ENCODE measurements around the gene PLXNA1.
A peak's percentile ranks its signal among the peaks of the same experiment; 100 is the strongest.

Gene PLXNA1

DNA sequence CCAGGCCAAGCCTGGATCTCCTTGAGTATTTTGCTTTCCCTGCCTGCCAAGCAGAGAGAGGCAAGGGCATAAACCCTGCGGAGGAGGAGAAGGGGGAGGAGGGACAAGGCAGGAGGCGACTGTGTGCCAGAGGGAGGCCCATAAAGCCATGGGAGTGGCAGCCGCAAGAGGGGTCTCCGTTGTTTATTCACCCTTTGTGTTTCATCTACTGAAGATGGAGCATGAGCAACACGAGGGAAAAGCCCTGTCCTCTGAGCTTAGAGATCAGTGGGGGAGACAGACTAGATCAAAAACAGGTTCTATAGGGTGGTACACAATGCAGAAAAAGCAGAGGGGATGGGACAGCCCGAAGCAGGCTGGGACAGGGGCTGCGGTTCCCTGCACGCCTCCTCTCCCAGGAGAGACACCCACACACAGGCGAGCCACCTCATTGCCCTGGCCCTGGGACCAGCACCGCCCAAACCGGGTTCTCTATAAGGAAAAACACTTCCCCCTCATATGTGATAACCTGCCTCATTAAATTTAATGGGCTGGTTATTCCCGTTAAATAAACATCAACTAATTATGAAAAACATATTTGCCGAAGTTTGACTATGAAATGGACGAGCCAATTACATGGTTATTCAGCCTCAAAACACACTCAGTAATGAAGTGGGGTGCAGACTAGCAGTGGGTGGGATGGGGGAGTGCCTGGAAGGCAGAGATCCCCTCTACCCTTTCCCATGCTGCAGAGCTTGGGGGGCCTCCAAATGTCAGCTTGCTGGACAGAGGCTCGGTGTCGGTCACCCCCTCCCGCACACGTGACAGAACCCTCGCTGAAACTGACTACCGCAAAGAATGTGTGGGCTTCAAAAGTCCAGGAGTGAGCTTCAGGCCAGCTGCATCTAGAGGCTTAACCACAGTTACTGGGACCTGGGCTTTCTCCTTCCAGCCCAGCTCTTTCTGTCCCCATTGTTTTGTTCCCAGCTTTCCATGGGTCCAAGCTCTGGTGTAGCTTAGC is 14.2 kb upstream of the PLXNA1 start:
- no peak for DNase-seq

DNA sequence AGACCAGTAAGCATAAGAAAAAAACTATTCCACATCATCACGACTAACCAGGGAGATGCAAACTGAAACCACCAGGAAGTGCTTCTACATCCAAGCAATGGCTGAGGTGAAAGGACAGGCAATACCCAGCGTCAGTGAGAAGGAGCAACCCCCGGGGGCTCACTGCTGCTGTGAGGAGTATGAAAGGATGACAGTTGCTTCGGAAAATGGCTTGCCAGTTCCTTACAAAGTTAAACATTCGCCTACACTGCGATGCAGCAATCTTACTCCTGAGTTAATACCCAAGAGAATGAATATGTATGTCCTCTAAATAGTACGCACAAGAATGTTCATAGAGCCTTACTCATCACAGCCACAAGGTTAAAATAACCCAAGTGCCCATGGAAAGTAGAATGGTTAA is 13.3 kb upstream of the PLXNA1 start:
- DNase-seq: no peak

DNA sequence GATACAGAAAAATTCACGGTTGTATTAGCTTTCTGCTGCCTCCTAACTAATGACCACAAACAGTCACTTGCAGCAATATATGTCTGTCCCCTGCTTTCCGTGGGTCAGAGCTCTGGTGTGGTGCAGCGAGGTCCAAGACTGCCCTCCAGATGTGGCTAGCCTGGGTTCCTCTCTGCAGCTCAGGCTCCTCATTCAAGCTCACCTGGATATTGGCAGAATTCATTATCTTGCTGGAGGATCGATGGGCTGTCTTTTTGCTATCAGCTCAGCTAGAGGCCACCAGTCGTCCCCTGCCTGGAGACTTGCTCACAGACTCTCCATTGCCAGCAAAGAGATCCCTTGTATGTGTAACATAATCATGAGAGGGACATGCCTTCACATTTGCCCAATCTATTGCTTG is 12.8 kb upstream of the PLXNA1 start:
- no peak for DNase-seq

DNA sequence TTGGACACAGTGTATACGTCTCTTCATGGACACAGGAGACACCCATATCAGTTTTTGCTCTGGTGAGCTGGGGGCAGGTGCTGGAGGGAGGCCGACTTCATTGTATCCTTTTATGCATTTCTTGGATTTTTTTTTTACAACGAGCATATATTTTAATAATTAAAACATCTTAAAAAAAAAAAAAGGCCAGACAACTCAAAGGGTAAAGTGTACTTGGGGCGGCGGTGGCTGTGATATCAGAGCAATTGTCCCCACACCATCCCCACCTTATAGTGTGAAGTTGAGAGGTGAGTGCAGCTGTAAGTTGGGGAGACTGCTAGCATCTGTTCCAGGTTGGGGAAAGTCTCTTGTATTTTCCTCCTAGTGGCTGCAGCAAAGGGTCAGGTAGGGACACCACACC is 12.0 kb upstream of the PLXNA1 start:
- DNase-seq: no peak

DNA sequence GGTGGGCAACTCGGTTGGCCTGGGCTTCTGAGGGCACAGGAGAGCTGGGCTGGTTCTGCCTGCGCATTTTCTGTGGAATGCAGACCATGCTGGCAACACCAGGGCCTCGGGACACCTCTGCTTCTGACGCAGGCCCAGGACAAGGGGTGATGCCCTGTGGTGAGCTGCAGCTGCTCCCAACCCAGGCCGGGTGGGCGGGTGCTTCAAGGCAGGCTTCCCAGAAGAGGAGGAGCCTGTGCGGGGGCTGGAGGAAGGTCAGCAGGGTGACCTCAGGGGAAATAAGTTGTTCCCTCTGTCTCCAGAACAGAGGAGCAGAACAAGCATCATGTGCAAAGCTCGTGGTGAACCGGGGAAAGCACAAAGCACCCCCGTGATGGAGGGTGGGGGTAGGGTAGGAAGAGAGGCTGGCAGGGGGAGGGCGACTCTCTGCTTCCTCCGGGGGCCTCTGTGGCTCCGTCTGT is 11.0 kb upstream of the PLXNA1 start:
- no peak for DNase-seq

DNA sequence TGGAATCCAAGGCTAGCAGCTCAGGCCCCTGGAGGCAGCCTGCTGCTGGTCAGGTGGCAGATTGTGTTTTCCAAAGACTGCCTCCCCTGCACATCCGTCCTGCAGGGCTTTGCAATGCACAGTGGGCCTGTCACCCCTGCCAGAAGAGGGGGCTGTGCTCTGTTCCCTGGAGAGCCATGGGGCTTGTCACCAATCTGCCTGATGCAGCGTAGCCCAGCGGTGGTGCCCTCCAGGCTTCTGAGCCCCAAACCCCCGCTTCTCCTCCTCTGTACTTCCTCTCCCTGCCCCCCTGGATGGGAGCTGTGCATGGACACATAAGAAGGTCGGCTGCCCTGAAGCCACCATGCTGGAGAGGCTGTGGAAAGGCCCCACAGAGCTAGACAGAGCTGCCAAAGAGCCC is 10.0 kb upstream of the PLXNA1 start:
- no peak for DNase-seq

DNA sequence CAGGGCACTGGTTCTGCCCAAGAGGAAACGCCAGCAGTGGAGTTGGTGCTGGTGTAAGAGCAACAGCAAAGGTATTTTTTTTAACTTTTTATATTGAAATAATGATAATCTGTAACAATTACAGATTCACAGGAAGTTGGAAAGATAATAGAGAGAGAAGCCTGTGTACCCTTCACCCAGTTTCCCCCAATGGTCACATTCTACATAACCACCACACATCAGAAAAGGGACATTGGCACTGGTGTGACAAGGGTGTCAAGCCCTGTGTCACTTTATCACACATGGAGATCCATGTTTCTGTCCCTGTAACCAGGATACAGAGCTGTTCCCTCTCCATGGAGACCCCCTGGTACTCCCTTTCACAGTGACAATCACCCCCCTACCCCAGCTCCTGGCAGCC is 9.1 kb upstream of the PLXNA1 start:
- no peak for DNase-seq

DNA sequence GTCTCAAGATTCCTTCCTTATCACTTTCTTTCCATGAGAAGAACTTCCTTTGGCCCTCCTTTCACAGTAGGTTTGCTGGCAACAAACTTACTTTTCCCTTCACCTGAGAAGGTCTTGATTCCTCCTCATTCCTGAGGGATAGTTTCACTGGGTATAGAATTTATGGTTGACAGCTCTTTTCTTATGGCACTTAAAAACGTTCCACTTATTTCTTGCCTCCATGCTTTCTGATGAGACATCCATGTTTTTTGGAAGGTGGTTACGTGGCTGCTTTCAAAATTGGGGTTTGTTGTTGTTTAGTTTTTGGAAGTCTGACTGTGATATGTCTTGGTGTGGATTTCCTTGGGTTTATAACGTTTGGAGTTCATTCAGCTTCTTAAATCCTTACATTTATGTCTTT is 8.2 kb upstream of the PLXNA1 start:
- DNase-seq: no peak

DNA sequence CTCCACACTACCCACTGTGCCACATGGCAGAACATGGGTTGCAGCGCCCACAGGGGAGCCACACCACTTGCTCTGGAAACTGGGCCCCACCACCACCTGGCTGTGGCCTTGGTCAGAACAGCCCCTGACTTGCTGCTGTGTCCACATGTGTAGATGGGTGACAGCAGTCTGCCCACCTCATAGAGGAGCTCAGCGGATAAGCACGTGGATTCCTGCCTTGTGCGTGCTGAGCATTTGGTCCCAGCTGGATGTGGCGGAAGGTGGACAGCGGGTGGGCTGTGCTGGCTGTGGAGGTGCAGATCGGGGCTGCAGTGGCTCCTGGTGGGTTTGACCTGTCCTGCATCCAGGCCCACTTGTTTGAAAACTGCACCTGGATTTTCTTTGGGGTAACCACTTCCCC is 6.0 kb upstream of the PLXNA1 start:
- DNase-seq: no peak

DNA sequence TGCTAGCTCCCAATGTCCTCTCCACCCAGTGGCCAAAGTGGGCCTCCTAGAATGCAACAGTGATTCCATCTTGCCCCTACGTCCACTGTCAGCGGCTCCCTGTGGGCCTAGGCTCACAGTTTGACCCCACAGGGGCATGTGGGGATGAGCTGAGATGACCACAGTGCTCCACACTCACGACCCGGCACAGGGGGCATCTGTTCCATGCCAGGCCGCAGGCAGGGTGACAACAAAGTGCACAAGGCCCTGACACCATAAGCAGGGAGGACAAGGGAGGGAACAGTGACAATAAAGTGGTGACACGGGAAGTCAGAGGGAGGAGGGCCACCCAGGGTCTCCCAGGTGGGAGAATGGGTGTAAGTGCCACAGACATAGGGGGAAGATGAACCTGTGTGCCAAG is 5.1 kb upstream of the PLXNA1 start:
- no peak for DNase-seq

DNA sequence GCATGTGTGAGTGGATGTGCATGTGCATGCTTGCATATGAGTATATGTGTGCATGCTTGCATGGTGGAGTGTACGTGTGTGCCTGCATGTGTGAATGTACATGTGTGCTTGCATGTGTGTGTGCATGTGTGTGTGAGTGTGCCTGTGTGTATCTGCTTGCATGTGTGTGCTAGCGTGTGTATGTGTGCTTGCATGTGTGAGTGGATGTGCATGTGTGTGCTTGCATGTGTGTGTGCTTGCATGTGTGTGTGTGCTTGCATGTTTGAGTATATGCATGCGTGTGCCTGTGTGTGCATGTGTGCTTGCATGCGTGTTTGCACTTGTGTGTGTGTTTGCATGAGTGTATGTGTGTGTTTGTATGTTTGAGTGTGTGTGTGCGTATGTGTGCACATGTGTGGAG is 4.6 kb upstream of the PLXNA1 start:
- no peak for DNase-seq

DNA sequence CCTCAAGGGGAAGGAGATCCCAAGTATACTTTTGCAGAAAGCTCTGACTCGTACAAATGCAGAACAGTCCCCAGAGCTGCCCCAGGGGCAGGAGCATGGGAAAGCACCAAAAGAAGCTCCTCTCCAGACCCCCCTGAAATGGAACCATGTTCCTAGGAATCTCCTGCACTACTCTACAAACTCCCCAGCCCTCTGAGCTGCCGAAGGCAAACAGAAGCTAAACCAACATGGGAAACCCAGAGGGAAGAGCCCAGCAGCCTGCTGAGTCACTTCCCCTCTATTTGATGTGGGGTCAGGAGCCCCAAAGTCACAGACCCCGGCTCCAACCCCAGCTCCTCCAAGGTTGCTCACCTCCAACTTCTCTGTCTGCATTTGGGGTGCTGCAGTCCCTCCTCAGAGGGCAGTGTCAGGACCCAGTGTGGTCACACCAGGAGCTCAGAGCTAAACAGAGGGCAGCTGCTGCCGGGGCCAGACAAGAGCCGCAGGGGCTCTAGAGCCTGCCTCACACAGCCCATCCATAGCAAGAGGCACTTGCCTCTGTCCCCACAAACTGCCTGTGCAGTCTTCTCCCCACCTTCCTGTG is 3.8 kb upstream of the PLXNA1 start:
- peak in 1 of 2 experiments; percentile 15 for DNase-seq

DNA sequence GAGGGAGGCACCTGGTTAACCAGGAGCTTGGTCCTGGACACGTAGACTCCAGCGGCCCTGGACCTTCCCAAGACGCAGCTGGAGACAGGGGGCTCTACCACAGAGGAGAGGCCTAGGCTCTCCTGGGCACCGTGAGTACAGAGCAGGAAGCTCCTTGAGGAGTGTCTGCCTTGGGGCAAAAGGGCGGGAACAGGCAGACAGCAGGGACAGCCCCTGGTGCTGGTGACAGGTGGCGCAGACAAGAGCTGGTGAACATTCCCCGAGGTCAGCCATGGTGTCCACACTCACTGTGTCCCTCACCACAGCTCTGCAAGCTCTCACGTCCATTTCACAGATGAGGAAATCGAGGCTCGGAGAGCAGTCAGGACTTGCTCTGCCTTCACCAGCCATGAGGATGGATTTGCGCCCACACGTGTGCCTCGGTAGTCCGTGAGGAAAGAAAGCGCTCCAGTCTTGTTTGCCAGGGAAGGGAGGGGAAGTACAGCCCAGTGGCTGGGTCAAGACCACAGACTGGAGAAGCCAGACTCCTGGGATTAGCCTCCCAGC is 2.6 kb upstream of the PLXNA1 start:
- DNase-seq: no peak

DNA sequence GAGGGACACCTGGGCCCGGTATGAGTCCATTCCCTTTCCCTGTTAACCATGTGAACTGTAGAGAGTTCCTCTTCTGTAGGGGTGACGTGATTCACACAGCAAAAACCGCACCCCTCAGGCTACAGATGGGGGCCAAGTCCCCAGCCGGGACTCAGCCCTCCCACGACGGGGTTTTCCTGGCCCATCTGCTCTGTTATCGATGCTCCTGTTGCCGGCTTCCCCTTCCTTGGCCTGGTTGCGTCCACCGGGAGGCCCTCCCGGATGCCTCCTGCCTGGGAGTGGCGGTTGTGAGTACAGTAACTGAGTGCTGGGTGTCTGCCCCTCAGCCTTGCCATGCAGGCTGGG is 817 bp upstream of the PLXNA1 start:
- DNase-seq: peak; percentile 46 to 58

DNA sequence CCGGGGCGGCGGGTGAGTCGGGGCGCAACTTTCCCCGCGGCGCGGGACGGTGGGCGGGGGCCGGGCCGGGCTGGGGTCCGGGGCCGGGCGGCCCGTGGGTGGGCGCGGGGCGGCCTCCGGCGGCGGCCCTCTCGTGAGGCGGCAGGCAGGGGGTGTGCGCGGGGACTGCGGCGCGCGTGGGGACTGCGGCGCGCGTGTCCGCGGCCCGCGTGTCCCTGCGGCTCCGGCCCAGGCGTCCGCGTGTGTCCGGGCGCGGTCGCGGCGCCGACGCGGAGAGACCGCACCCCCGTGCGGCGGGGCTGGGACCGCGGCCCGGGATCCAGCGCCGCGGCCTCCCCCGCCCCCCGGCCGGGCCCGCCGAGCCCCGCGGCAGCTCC is 349 bp downstream of the PLXNA1 start:
- no peak for DNase-seq

DNA sequence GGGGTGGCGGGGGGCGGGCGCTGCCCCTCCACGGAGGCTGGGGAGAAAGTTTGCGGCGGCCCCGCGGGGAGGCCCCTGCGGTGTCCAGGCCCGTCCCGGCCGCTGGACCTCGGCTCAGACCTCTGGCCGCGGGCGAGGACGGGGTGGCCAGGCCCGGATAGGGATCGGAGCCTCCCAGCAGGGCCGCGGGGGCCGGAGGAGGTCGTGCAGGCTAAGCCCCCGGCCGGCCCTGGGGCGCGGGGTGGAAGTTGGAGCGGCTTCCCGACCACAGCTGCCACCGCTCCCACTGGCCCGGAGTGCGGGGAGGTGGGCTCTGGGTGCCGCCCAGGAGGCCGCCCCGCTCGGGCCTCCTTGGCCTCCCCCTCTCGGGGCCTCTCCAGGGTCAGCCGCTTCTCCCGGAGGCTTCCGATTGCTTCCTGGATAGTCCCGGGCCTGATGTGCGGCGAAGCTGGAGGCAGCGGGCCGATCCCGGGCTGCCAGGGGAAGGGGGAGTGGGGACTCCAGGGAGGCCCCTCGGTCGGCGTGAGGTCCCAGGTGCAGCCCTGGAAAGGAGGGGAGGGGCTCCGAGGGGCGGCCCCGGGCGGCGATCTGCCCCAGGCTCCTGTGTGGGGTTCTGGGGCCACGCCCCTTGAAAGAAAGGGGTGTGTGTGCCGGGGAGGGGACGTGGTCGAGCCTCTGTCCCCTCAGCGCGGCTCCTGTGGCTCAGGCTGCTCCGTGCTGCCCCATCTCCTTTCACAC is 907 bp downstream of the PLXNA1 start:
- no peak for DNase-seq

DNA sequence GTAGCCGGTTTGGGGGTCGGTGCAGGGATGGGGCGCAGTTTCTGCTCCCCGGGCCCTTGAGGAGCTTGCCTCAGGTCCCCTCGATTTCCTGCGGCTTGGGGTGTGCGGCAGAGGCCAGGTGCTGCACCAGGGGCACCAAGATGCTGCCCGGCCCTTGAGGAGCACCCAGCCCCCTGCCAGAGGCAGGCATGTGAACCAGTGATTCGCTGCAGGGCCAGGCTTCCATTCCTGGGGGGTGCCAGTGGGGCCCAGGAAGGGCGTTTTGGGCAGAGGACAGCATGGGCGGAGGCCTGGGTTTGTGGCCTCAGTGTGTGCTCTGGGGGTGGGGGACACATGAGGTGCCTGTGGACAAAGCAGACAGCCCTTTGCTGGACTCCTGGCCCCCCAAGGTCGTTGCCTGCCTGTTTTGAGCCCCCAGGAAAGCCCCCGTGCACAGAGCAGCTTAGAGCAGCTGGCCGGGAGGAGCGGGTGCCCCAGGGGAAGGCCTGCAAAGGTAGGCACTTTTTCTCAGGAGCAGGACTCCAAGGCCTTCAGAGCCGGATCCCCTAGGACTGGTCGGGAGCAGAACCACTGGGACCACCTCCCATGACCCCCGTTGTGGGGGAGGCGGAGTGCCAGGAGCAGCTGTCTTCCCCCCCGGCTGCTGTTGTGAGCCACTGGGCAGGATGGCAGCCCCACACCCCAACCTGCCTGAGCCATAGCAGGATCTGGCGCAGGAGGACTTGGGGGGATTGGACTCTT is 1.6 kb downstream of the PLXNA1 start:
- DNase-seq: no peak

DNA sequence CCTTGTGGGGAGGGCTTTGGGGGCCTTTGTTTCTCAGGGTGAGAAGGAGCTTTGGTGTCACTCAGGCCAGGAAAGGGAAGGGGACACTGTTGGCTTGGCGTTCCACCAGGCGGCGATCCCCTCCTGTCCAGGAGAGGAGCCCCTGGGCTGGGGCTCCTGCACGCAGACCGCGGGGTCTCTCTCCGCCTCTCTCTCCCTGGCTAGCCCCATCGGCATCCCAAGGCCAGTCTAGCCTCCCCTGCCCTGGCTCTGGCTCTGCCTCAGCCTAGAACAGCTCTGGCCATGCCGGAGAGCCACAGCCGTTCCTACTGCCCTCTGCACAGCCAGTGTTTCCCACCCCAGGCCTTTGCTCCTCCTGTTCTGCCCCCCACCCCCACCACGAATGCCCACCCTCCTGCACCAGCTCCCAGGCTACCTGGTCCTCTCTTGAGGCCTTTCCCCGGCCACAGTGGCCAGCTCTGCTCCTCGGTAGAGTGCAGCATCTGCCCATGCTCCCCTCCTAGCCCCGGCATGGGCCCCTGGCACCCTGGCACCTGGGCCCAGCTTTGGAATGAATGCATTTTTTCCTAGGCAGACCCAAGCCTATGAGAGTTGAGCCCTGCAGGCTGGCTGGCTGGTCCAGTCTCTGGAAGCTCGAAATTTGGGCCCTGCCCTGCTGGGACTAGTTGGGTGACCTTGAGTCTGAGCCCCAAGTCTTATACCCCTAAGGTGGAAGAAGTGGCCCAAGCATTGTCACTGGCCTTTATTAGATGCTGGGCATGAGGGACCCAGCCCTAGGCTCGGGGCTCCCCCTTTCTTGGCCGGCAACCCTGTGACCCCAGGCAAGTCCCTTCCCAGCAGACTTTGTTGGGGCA is 2.4 kb downstream of the PLXNA1 start:
- no peak for DNase-seq

DNA sequence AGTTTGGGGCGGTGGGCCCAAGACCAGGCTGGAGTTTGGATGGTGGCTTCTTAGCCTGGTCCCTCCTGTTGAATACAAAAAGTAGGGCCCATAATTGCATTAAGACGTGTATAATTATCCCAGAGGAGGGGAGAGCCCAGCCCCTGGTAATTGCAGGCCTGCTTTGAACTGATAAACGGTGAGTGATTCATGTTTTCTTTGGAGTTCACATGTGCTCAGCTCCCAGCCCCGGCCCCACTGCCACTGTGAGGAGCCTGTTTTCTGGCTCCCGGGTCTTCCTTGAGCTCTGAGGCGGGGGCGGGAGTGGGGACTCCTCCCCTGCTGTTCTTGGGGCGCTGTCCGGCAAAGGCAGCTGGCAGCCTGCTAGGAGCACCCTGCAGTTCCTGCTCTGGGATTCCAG is 3.1 kb downstream of the PLXNA1 start:
- DNase-seq: no peak

DNA sequence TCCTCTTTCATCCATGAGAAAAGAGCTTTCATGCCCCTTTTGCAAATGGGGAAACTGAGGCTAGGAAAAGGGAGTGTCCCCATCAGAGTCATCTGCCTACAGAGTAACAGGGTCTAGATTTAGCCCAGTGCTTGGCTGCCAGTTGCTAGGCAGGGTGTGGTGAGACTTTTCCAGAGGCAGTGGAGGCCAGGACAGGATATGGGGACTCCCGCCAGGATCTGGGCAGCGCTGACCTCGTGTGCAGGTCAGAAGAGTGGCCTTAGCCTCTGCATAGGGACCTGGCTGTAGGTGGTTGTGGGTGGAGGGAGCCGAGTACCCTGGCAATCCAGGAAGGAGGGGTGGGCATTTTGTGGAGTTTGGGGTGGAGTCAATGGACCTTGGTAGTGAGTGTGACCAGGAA is 4.2 kb downstream of the PLXNA1 start:
- no peak for DNase-seq

DNA sequence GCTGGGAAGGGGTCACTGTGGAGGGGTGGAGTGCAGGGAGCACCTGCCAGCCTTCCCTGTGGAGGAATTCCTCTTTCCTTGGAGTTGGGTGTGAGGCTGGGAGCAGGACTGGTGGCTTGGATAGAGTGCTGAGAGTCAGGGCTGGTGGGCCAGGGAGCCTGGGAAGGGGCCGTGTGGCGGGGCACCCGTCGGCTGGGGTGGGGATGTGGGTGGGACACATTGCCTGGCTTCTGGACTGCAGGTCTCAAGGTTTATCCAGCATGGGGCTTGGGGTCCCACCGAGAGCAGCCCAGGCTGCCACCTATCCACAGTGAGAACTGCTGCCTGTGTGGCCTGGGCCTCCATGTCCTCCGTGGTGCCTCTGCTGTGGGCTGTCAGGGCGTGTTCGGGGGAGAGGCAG is 4.7 kb downstream of the PLXNA1 start:
- DNase-seq: no peak

DNA sequence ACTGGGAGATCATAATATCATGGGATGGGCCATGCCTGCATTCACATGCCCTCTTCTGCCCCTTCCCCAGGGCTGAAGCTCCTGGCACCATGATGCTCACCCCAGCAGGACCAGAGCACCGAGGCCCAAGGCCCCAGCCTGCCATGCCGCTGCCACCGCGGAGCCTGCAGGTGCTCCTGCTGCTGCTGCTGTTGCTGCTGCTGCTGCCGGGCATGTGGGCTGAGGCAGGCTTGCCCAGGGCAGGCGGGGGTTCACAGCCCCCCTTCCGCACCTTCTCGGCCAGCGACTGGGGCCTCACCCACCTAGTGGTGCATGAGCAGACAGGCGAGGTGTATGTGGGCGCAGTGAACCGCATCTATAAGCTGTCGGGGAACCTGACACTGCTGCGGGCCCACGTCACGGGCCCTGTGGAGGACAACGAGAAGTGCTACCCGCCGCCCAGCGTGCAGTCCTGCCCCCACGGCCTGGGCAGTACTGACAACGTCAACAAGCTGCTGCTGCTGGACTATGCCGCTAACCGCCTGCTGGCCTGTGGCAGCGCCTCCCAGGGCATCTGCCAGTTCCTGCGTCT is 5.6 kb downstream of the PLXNA1 start:
- DNase-seq: no peak
